IMR-90 (cell line): ENCODE results near the gene DNMT3L. TPM values are rescaled to one million over a fixed set of nuclear protein-coding genes. Genes with fewer than 3 reads are reported as not detected.
"Not testable (repeated sequence)": the region's sequence is repeated elsewhere in the genome, so short reads cannot be mapped to it uniquely, and the experiment has no call there.

Source experiments
- ATAC-seq: fragments of 200-7000 bp; cut with Tn5 transposase; 2 replicates; pipeline ENCODE4 v1.9.1; 2020; ENCODE audit warnings: low read depth, mild to moderate bottlenecking, moderate library complexity
- BruUV-seq: library from RNA; stranded (reverse); fragments of 400-500 nt; replicated peaks from 2 replicates; lab custom pipeline; 2021; lab: Mats Ljungman, UMichigan
- CTCF ChIA-PET: fragments of 300-600 bp; formaldehyde crosslinking; extraction: SDS; loops from one replicate; lab custom pipeline; 2021; ENCODE audit warnings: antibody characterized with exemption; lab: Yijun Ruan, JAX
- POLR2A ChIA-PET: fragments of 300-600 bp; sonication (Branson Sonifier 250); formaldehyde crosslinking; loops from one replicate; lab custom pipeline; 2022; ENCODE audit warnings: antibody characterized with exemption; ENCODE audit not compliant: unreplicated experiment; lab: Charles Lee
- DNase-seq: peaks from one replicate; pipeline ENCODE4 v3.0.0; 2013
- H2AFZ ChIP-seq: replicated peaks from 2 replicates; pipeline ENCODE3; 2013; ENCODE audit warnings: low read length, mild to moderate bottlenecking; ENCODE audit not compliant: poor library complexity
- H2AK5ac ChIP-seq: 2 replicates; pipeline ENCODE4 v1.6.1; 2013; ENCODE audit warnings: low read depth, low read length, inconsistent platforms
- H2AK9ac ChIP-seq: replicated peaks from 2 replicates; pipeline ENCODE3; 2013; ENCODE audit warnings: mild to moderate bottlenecking, low read depth, low read length, moderate library complexity; ENCODE audit not compliant: poor library complexity
- H2BK120ac ChIP-seq: 2 replicates; pipeline ENCODE4 v1.6.1; 2013; ENCODE audit warnings: low read depth, low read length, inconsistent platforms
- H2BK15ac ChIP-seq: 3 replicates; pipeline ENCODE4 v1.6.1; 2013; ENCODE audit warnings: low read depth, low read length, inconsistent platforms
- H2BK20ac ChIP-seq: 2 replicates; pipeline ENCODE4 v1.6.1; 2013; ENCODE audit warnings: low read depth, mild to moderate bottlenecking, inconsistent platforms, low read length, moderate library complexity
- H2BK5ac ChIP-seq: 2 replicates; pipeline ENCODE4 v1.6.1; 2013; ENCODE audit warnings: mild to moderate bottlenecking, low read depth, low read length, inconsistent platforms; ENCODE audit not compliant: poor library complexity, severe bottlenecking
- H3K14ac ChIP-seq: replicated peaks from 2 replicates; pipeline ENCODE4 v1.6.1; 2013; ENCODE audit warnings: low read depth, low read length, inconsistent platforms
- H3K18ac ChIP-seq: 2 replicates; pipeline ENCODE4 v1.6.1; 2013; ENCODE audit warnings: low read depth, low read length, control low read depth
- H3K23ac ChIP-seq: 2 replicates; pipeline ENCODE4 v1.6.1; 2013; ENCODE audit warnings: low read depth, low read length, inconsistent platforms
- H3K27ac ChIP-seq: 2 replicates; pipeline ENCODE4 v1.5.1; 2013; ENCODE audit warnings: mild to moderate bottlenecking, control low read depth, low read length; ENCODE audit not compliant: insufficient read depth
- H3K27me3 ChIP-seq: 2 replicates; pipeline ENCODE4 v1.6.1; 2013; ENCODE audit warnings: low read length; ENCODE audit not compliant: control insufficient read depth, insufficient read depth
- H3K36me3 ChIP-seq: 2 replicates; pipeline ENCODE4 v1.6.1; 2013; ENCODE audit warnings: low read length, mixed read lengths; ENCODE audit not compliant: control insufficient read depth, insufficient read depth
- H3K4ac ChIP-seq: 2 replicates; pipeline ENCODE4 v1.6.1; 2013; ENCODE audit warnings: low read depth, low read length, inconsistent platforms
- H3K4me1 ChIP-seq: 2 replicates; pipeline ENCODE4 v1.6.1; 2013; ENCODE audit warnings: low read length, mixed read lengths; ENCODE audit not compliant: control insufficient read depth, insufficient read depth
- H3K4me2 ChIP-seq: 2 replicates; pipeline ENCODE4 v1.6.1; 2013; ENCODE audit warnings: low read depth, mild to moderate bottlenecking, control low read depth, low read length, moderate library complexity
- H3K4me3 ChIP-seq: 2 replicates; pipeline ENCODE4 v1.5.1; 2013; ENCODE audit warnings: low read depth, mild to moderate bottlenecking, control low read depth, low read length, moderate library complexity; ENCODE audit not compliant: insufficient read depth
- H3K56ac ChIP-seq: 2 replicates; pipeline ENCODE4 v1.6.1; 2013; ENCODE audit warnings: low read length, inconsistent platforms; ENCODE audit not compliant: insufficient read depth; ENCODE audit errors: extremely low read depth
- H3K79me1 ChIP-seq, 2 experiments: 2 replicates each; pipeline ENCODE4 v1.6.1; 2013; ENCODE audit warnings: low read length in 2 of 2, inconsistent platforms in 1 of 2, low read depth in 1 of 2
- H3K9ac ChIP-seq: 2 replicates; pipeline ENCODE4 v1.6.1; 2013; ENCODE audit warnings: low read depth, low read length, control low read depth
- H3K9me1 ChIP-seq: 2 replicates; pipeline ENCODE4 v1.6.1; 2013; ENCODE audit warnings: low read length, inconsistent platforms; ENCODE audit not compliant: insufficient read depth
- H3K9me3 ChIP-seq: 2 replicates; pipeline ENCODE4 v1.6.1; 2013; ENCODE audit warnings: low read length; ENCODE audit not compliant: control insufficient read depth, insufficient read depth
- H4K20me1 ChIP-seq: 2 replicates; pipeline ENCODE4 v1.6.1; 2013; ENCODE audit warnings: low read length, inconsistent platforms; ENCODE audit not compliant: insufficient read depth
- H4K5ac ChIP-seq: 2 replicates; pipeline ENCODE4 v1.6.1; 2013; ENCODE audit warnings: mild to moderate bottlenecking, low read depth, low read length, control low read depth
- H4K8ac ChIP-seq, 2 experiments: 2 replicates each; pipeline ENCODE4 v1.6.1; 2013; ENCODE audit warnings: low read depth in 2 of 2, low read length in 2 of 2, control low read depth in 1 of 2, inconsistent platforms in 1 of 2
- H4K91ac ChIP-seq: 2 replicates; pipeline ENCODE4 v1.6.1; 2013; ENCODE audit warnings: low read depth, low read length, inconsistent platforms; ENCODE audit not compliant: insufficient read depth
- WGBS, 2 experiments: methylation state at CpG; one replicate each; pipeline versions ENCODE4 v1.1.5 to v1.1.7; 2013; ENCODE audit warnings: missing lambda C conversion rate in 2 of 2; ENCODE audit not compliant: insufficient read length in 1 of 2; ENCODE audit errors: extremely low coverage in 2 of 2; 5-methylcytosine and 5-hydroxymethylcytosine counted together
- dilution Hi-C: fragments of 300-500 bp; cut with HindIII; formaldehyde crosslinking; loops from one replicate; pipeline ENCODE4 v1.14.3; 2018; ENCODE audit warnings: low sequenced_read_pairs; ENCODE audit not compliant: unreplicated experiment
- in situ Hi-C: fragments of 300-500 bp; cut with MboI; formaldehyde crosslinking; loops from 3 replicates; pipeline ENCODE4 v1.14.3; 2019; ENCODE audit warnings: low sequenced_read_pairs, inconsistent platforms, mixed read lengths
- intact Hi-C: fragments of 100-400 bp; cut with micrococcal nuclease; formaldehyde crosslinking; loops from 2 replicates; pipeline ENCODE4 v1.10.0; 2022
- polyA plus RNA-seq, 3 experiments: library from polyadenylated mRNA; depleted of rRNA; stranded (reverse); fragments of >200 nt; gene quantifications; 2 replicates each; pipeline ENCODE4 v1.2.3, GENCODE V29; 2012; ENCODE audit warnings: low replicate concordance in 1 of 3
- total RNA-seq: library from RNA; depleted of rRNA; stranded (reverse); fragments of >200 nt; gene quantifications from 2 replicates; pipeline ENCODE4 v1.2.3, GENCODE V29; 2012

The DNMT3L gene
- total and polyA plus RNA-seq, 2 of the 4 experiments (the other 2 are of a cell fraction) = not detected

- POLR2A ChIA-PET, H3K27ac ChIP-seq, DNase-seq, H4K91ac ChIP-seq, H2AFZ ChIP-seq, H3K9ac ChIP-seq, H2BK120ac ChIP-seq, H2BK5ac ChIP-seq, H3K4me3 ChIP-seq, H3K56ac ChIP-seq, H3K23ac ChIP-seq, H3K4ac ChIP-seq, H3K9me1 ChIP-seq, H3K4me1 ChIP-seq, H2BK15ac ChIP-seq, H3K79me1 ChIP-seq, H2AK5ac ChIP-seq, in situ Hi-C loops, CTCF ChIA-PET, H4K20me1 ChIP-seq, BruUV-seq, H3K14ac ChIP-seq, H2AK9ac ChIP-seq, ATAC-seq, H3K4me2 ChIP-seq, H4K5ac ChIP-seq, H3K9me3 ChIP-seq, H2BK20ac ChIP-seq, intact Hi-C loops, dilution Hi-C loops, H3K36me3 ChIP-seq, H3K18ac ChIP-seq, H3K27me3 ChIP-seq, H4K8ac ChIP-seq: not testable (repeated sequence)
- no CpG with 5 or more reads among the region's 5 CpGs for WGBS, 2 experiments
Measured at GRCh38 chr21:44223334-44223733, 38.4 kb downstream of the DNMT3L start.

DNA sequence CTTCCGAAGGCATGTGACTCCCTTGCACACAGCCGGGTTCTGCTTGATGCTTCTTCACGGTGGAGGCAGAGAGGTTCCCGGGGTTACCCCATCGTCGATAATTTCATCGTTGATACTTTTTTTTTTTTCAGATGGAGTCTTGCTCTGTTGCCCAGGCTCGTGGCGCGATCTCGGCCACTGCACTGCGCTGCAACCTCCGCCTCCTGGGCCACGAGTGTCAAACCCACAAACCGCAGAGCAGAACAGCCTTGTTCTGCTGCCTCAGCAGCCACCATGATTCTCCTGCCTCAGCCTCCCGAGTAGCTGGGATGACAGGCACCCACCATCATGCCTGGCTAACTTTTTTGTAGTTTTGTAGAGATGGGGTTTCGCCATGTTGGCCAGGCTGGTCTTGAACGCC lies 41.0 kb downstream of the DNMT3L start:
- H4K8ac ChIP-seq, H3K9ac ChIP-seq, H3K4me1 ChIP-seq, H2BK20ac ChIP-seq, intact Hi-C loops, H3K36me3 ChIP-seq, H4K20me1 ChIP-seq, H3K23ac ChIP-seq, in situ Hi-C loops, H3K27me3 ChIP-seq, H2AFZ ChIP-seq, POLR2A ChIA-PET, H3K9me1 ChIP-seq, H2AK5ac ChIP-seq, H3K14ac ChIP-seq, H4K91ac ChIP-seq, H4K5ac ChIP-seq, H3K27ac ChIP-seq, H3K4me2 ChIP-seq, CTCF ChIA-PET, BruUV-seq, H3K4me3 ChIP-seq, H3K18ac ChIP-seq, H3K9me3 ChIP-seq, H2BK5ac ChIP-seq, H2AK9ac ChIP-seq, H3K79me1 ChIP-seq, ATAC-seq, H3K4ac ChIP-seq, H2BK15ac ChIP-seq, H2BK120ac ChIP-seq, DNase-seq, dilution Hi-C loops, H3K56ac ChIP-seq: not testable (repeated sequence)
- no CpG with 5 or more reads among the region's 18 CpGs for WGBS, 2 experiments
